HEK293T (cell line): ENCODE measurements around the gene COL11A1.

Source experiments
- BHLHE40 ChIP-seq: fragments of 450-650 bp; IDR thresholded peaks from 2 replicates; pipeline ENCODE4 v1.6.1; 2016; ENCODE audit warnings: mild to moderate bottlenecking, moderate library complexity, borderline replicate concordance
- ELF4 ChIP-seq: fragments of 450-650 bp; IDR thresholded peaks from 2 replicates; pipeline ENCODE4 v1.6.1; 2017; ENCODE audit warnings: antibody characterized with exemption
- FOXA1 ChIP-seq: fragments of 450-650 bp; IDR thresholded peaks from 2 replicates; pipeline ENCODE4 v1.6.1; 2016; ENCODE audit warnings: mild to moderate bottlenecking
- FOXK2 ChIP-seq: fragments of 450-650 bp; IDR thresholded peaks from 2 replicates; pipeline ENCODE4 v1.6.1; 2016; ENCODE audit warnings: mild to moderate bottlenecking
- FOXM1 ChIP-seq: fragments of 450-650 bp; IDR thresholded peaks from 2 replicates; pipeline ENCODE4 v1.6.1; 2017; ENCODE audit warnings: mild to moderate bottlenecking, borderline replicate concordance
- LEF1 ChIP-seq: fragments of 450-650 bp; IDR thresholded peaks from 2 replicates; pipeline ENCODE4 v1.6.1; 2017; ENCODE audit warnings: mild to moderate bottlenecking, borderline replicate concordance
- SP1 ChIP-seq: fragments of 450-650 bp; IDR thresholded peaks from 2 replicates; pipeline ENCODE4 v1.6.1; 2017
- SUZ12 ChIP-seq: fragments of 450-650 bp; IDR thresholded peaks from 2 replicates; pipeline ENCODE4 v1.6.1; 2016; ENCODE audit warnings: mild to moderate bottlenecking
- ZNF384 ChIP-seq: fragments of 450-650 bp; IDR thresholded peaks from 2 replicates; pipeline ENCODE4 v1.6.1; 2016
- TF ChIP-seq, protein P1 (sequence below): fragments of 450-650 bp; IDR thresholded peaks from 2 replicates; pipeline ENCODE4 v1.6.1; 2016

DNA sequence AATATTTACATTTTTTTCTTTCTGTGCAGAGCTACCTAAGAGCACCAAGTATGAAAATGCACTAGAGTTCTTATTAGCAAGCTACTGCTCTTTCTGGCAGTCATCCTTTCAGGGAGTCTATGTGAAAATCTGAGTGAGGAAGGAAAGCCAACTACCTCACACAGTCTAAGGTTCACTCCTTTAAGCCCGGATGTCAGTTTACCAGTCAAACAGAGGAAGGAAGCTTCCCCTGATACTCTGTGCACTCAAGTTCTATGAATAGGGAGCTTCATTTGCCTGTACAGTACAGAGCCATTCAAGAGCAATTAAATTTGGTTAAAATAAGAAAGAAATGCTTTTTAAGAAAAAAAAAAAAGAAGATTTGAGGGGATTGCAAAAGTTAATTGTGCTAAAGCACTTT, 6.9 kb downstream of the COL11A1 start:
- TF ChIP-seq ELF4 (no peak), SUZ12 (no peak), FOXK2 (no peak), BHLHE40 (no peak), LEF1 (no peak), FOXA1 (no peak), FOXM1 (no peak), ZNF384 (no peak), SP1 (no peak)
- TF ChIP-seq, protein P1, sequence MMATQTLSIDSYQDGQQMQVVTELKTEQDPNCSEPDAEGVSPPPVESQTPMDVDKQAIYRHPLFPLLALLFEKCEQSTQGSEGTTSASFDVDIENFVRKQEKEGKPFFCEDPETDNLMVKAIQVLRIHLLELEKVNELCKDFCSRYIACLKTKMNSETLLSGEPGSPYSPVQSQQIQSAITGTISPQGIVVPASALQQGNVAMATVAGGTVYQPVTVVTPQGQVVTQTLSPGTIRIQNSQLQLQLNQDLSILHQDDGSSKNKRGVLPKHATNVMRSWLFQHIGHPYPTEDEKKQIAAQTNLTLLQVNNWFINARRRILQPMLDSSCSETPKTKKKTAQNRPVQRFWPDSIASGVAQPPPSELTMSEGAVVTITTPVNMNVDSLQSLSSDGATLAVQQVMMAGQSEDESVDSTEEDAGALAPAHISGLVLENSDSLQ: no peak
